ENCODE measurements around the gene RPL38.

Gene RPL38

GRCh38 chr17:74206332-74206818 lies 2.9 kb downstream of the RPL38 start:
- Histone ChIP-seq H3K9me3 (ENCODE audit: control insufficient read depth, low read length) (no peaks in the 10 kb centered on the region), H3K36me3 (ENCODE audit: control insufficient read depth, insufficient read depth, low read length) (peaks cover 51% of the 10 kb centered on the region), H3K4me3 (ENCODE audit: insufficient read depth, low read depth, low read length, poor library complexity, severe bottlenecking) (no peak overlapping the region), H3K27ac (ENCODE audit: insufficient read depth, low read length, poor library complexity, severe bottlenecking) (no peak overlapping the region), H3K4me1 (ENCODE audit: control insufficient read depth, insufficient read depth, low read length, poor library complexity, severe bottlenecking) (peaks cover 23% of the 10 kb centered on the region), H3K27me3 (replicated peaks; ENCODE audit: control insufficient read depth, insufficient read depth, low read length, poor library complexity, severe bottlenecking) (no peaks in the 10 kb centered on the region)
- DNase-seq: no peak

- Histone ChIP-seq H3K4me3 (ENCODE audit: insufficient read depth, low read depth, low read length, poor library complexity, severe bottlenecking) (no peak overlapping the region), H3K4me1 (ENCODE audit: control insufficient read depth, insufficient read depth, low read length, poor library complexity, severe bottlenecking) (peaks cover 31% of the 10 kb centered on the region), H3K27ac (ENCODE audit: insufficient read depth, low read length, poor library complexity, severe bottlenecking) (no peak overlapping the region), H3K36me3 (ENCODE audit: control insufficient read depth, insufficient read depth, low read length) (peaks cover 42% of the 10 kb centered on the region), H3K9me3 (ENCODE audit: control insufficient read depth, low read length) (no peaks in the 10 kb centered on the region), H3K27me3 (replicated peaks; ENCODE audit: control insufficient read depth, insufficient read depth, low read length, poor library complexity, severe bottlenecking) (no peaks in the 10 kb centered on the region)
- peak; percentile 63 to 71 (median 69) for DNase-seq
Observed at GRCh38 chr17:74210191-74211140, 7.0 kb downstream of the RPL38 start.

DNA sequence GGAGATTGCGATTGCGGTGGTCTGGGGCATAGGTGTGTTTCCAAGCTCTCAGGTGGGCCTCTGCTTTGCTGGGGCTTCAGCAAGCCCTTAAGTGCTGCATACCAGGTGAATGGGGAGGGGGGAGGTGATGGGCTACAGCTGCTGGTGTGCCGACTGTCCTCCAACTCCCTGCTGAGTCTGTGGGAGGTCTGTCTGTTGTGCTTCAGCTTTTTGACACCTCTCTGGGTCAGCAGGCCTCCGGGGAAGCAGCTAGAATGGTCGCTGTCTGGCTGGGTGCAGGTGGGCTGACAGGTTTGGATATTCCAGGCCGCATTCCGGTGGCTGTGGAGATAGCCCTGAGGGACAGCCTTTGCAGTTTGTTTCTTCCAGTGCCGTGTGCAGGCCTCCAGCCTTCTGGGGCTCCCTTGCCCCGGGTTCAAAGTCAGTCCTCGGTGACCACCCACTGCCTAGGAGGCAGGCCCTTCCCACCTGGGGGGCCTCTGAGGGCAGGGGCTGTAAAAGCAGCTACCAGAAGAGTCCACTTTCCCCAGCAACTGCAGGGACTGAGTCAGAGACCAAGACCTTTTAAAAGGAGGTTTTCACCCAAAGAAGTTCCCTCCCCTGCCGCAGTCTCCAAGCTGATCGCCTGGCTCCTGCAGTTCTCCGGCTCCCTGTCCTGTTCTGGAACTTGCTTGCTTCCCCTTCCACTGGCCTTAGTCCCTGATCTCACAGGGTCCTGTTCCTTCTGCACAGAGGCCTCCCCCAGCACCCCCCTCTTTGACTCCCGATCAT lies 7.8 kb downstream of the RPL38 start:
- no peak for DNase-seq
- Histone ChIP-seq H3K36me3 (ENCODE audit: control insufficient read depth, insufficient read depth, low read length) (peaks cover 35% of the 10 kb centered on the region), H3K4me3 (ENCODE audit: insufficient read depth, low read depth, low read length, poor library complexity, severe bottlenecking) (no peak overlapping the region), H3K4me1 (ENCODE audit: control insufficient read depth, insufficient read depth, low read length, poor library complexity, severe bottlenecking) (peaks cover 34% of the 10 kb centered on the region), H3K27me3 (replicated peaks; ENCODE audit: control insufficient read depth, insufficient read depth, low read length, poor library complexity, severe bottlenecking) (no peaks in the 10 kb centered on the region), H3K27ac (ENCODE audit: insufficient read depth, low read length, poor library complexity, severe bottlenecking) (peak overlapping the region; percentile 73), H3K9me3 (ENCODE audit: control insufficient read depth, low read length) (no peaks in the 10 kb centered on the region)

DNA sequence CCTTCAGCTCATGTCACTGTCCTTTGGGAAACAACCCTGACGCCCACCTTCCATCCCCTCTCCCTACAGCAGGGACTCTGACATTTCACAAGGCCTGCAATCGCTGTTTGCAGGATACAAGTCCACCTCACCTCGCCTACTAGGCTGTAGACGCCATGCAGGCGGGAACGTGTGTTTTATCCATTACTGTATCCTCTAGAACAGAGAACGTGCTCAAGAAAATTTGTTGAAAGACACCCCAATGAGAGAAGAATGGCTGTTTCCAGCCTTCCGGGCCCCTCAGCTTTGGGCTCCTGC lies 8.4 kb downstream of the RPL38 start:
- peaks cover 34% of the 10 kb centered on the region for H3K4me1 ChIP-seq (ENCODE audit: control insufficient read depth, insufficient read depth, low read length, poor library complexity, severe bottlenecking)
- H3K4me3 ChIP-seq (ENCODE audit: insufficient read depth, low read depth, low read length, poor library complexity, severe bottlenecking): peak overlapping the region; percentile 67
- H3K36me3 ChIP-seq (ENCODE audit: control insufficient read depth, insufficient read depth, low read length): peaks cover 34% of the 10 kb centered on the region
- no peaks in the 10 kb centered on the region for H3K27me3 ChIP-seq (replicated peaks; ENCODE audit: control insufficient read depth, insufficient read depth, low read length, poor library complexity, severe bottlenecking)
- no peak for DNase-seq
- no peaks in the 10 kb centered on the region for H3K9me3 ChIP-seq (ENCODE audit: control insufficient read depth, low read length)
- H3K27ac ChIP-seq (ENCODE audit: insufficient read depth, low read length, poor library complexity, severe bottlenecking): peak overlapping the region; percentile 73

- H3K4me1 ChIP-seq (ENCODE audit: control insufficient read depth, insufficient read depth, low read length, poor library complexity, severe bottlenecking): peaks cover 34% of the 10 kb centered on the region
- DNase-seq: peak; percentile 6 to 16 (median 12)
- H3K9me3 ChIP-seq (ENCODE audit: control insufficient read depth, low read length): no peaks in the 10 kb centered on the region
- no peaks in the 10 kb centered on the region for H3K27me3 ChIP-seq (replicated peaks; ENCODE audit: control insufficient read depth, insufficient read depth, low read length, poor library complexity, severe bottlenecking)
- peaks cover 30% of the 10 kb centered on the region for H3K36me3 ChIP-seq (ENCODE audit: control insufficient read depth, insufficient read depth, low read length)
- peak overlapping the region; percentile 67 for H3K4me3 ChIP-seq (ENCODE audit: insufficient read depth, low read depth, low read length, poor library complexity, severe bottlenecking)
- peak overlapping the region; percentile 73 for H3K27ac ChIP-seq (ENCODE audit: insufficient read depth, low read length, poor library complexity, severe bottlenecking)
Observed at GRCh38 chr17:74212209-74212912, 8.9 kb downstream of the RPL38 start.

- Histone ChIP-seq H3K36me3 (ENCODE audit: control insufficient read depth, insufficient read depth, low read length) (peaks cover 30% of the 10 kb centered on the region), H3K4me1 (ENCODE audit: control insufficient read depth, insufficient read depth, low read length, poor library complexity, severe bottlenecking) (peaks cover 34% of the 10 kb centered on the region), H3K27ac (ENCODE audit: insufficient read depth, low read length, poor library complexity, severe bottlenecking) (peak within 1 kb of the TSS; percentile 73), H3K27me3 (replicated peaks; ENCODE audit: control insufficient read depth, insufficient read depth, low read length, poor library complexity, severe bottlenecking) (no peaks in the 10 kb centered on the region), H3K4me3 (ENCODE audit: insufficient read depth, low read depth, low read length, poor library complexity, severe bottlenecking) (peak within 1 kb of the TSS; percentile 67), H3K9me3 (ENCODE audit: control insufficient read depth, low read length) (no peaks in the 10 kb centered on the region)
- DNase-seq: peak; percentile 64 to 71 (median 70)
Observed at GRCh38 chr17:74212913-74213791, 9.7 kb downstream of the RPL38 start, which contains the start of gene TTYH2. Gene TTYH2 (plus strand): TSS chr17:74213571. CDS start chr17:74213588, 17 bp downstream.

DNA sequence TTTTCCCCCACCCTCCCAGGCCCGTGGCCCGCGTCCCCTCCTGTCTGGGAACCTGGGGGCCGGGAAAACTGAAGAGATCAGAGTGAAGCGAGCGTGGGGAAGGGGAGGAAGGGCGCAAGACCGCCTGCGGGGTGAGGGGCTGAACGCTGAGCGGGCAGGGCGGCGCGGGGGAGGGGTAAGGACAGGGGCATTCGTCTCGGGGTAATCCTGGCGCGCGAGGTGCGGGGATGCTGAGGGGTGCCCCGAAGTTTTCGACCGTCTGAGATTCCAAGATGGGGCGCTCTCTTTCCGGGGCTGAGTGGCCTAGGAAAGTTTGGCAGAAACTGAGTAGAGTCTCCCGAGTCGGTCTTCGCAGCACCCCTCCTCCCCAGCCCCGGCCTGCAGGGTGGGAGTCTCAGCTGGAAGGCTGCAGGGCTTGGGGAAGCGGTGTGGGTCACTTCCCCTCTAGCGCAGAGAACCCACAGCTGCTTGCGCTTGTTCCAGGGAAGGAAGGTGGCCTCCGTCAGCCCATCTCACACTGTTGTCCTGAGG lies 10.4 kb downstream of the RPL38 start:
- H3K4me3 ChIP-seq (ENCODE audit: insufficient read depth, low read depth, low read length, poor library complexity, severe bottlenecking): peak overlapping the region; percentile 67
- peaks cover 23% of the 10 kb centered on the region for H3K36me3 ChIP-seq (ENCODE audit: control insufficient read depth, insufficient read depth, low read length)
- H3K9me3 ChIP-seq (ENCODE audit: control insufficient read depth, low read length): no peaks in the 10 kb centered on the region
- H3K4me1 ChIP-seq (ENCODE audit: control insufficient read depth, insufficient read depth, low read length, poor library complexity, severe bottlenecking): peaks cover 34% of the 10 kb centered on the region
- H3K27me3 ChIP-seq (replicated peaks; ENCODE audit: control insufficient read depth, insufficient read depth, low read length, poor library complexity, severe bottlenecking): no peaks in the 10 kb centered on the region
- DNase-seq: no peak
- H3K27ac ChIP-seq (ENCODE audit: insufficient read depth, low read length, poor library complexity, severe bottlenecking): peak overlapping the region; percentile 35

DNA sequence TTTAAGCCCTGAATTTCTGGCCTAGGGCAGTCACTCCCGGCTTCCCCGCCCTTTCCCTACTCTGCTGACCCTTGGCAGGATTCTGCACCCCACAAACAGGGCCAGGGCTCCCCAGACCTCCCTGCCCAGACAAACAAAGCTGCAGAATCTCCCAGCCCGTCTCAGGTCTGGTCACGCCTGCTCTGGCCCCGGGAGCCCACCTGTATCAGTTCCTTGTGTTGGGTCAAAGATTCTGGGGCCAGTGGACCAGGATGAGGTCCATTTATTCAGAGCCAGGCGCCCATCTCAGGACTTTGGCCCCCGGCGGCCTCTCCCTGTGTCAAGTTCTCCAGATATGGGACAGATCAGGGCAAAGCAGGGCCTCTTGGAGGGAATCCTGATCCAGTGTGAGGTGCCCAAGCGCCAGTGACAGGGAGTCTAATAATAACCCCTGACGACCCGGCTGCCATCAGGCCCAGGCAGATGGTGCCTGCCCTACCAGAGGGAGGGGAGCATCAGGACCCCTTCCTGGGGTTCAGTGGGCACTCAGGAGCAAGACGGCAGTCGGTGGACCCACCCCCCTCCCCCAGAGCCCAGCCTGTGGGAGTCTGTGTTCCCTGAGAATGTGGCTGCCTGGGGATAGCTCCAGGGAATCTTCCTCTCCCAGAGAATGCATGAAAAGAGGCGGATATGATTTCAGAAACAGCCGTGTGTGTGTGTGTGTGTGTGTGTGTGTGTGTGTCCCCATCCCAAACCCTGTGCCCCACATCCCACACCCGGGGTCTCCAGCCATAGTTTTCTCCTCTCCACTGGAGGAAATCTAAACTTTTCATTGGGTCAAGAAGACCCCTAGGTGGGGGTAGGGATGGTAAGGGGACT lies 11.2 kb downstream of the RPL38 start:
- H3K27me3 ChIP-seq (replicated peaks; ENCODE audit: control insufficient read depth, insufficient read depth, low read length, poor library complexity, severe bottlenecking): no peaks in the 10 kb centered on the region
- peaks cover 15% of the 10 kb centered on the region for H3K36me3 ChIP-seq (ENCODE audit: control insufficient read depth, insufficient read depth, low read length)
- peak overlapping the region; percentile 67 for H3K4me3 ChIP-seq (ENCODE audit: insufficient read depth, low read depth, low read length, poor library complexity, severe bottlenecking)
- no peaks in the 10 kb centered on the region for H3K9me3 ChIP-seq (ENCODE audit: control insufficient read depth, low read length)
- H3K4me1 ChIP-seq (ENCODE audit: control insufficient read depth, insufficient read depth, low read length, poor library complexity, severe bottlenecking): peaks cover 34% of the 10 kb centered on the region
- no peak for DNase-seq
- H3K27ac ChIP-seq (ENCODE audit: insufficient read depth, low read length, poor library complexity, severe bottlenecking): no peak overlapping the region
